Cardiac septum (tissue), 1 donor: ENCODE data around the gene ADCYAP1R1. TPM values are rescaled to one million over a fixed set of nuclear protein-coding genes. Genes with fewer than 3 reads are reported as not detected.
A peak's percentile ranks its signal among the peaks of the same experiment; 100 is the strongest.

Experiments used
- DNase-seq: peaks from one replicate; pipeline ENCODE4 v3.0.0-alpha.2; 2020; ENCODE audit warnings: low spot score
- intact Hi-C: fragments of 100-400 bp; cut with DNase I; formaldehyde crosslinking; loops from one replicate; pipeline ENCODE4 v1.14.0; 2022
- total RNA-seq: library from RNA; stranded (reverse); fragmentation: NEBNext Ultra II Directional; extraction: Animal tissue kit (Norgen Biotek cat#: 25700); gene quantifications from one replicate; pipeline ENCODE4 v1.2.1, GENCODE V29; 2021
- donor health status: DM: no; HTN: no; CAD: no.

ADCYAP1R1 gene
- total RNA-seq, 1 donor from 2014 or later: 1.4 TPM

- DNase-seq: no peak
- intact Hi-C loops: no loop called here
Observed at GRCh38 chr7:31100445-31100844, 48.3 kb downstream of the ADCYAP1R1 start.

- DNase-seq: peak; percentile 49
- intact Hi-C loops: no loop called here
Observed at GRCh38 chr7:31100871-31101270, 48.8 kb downstream of the ADCYAP1R1 start.

DNA sequence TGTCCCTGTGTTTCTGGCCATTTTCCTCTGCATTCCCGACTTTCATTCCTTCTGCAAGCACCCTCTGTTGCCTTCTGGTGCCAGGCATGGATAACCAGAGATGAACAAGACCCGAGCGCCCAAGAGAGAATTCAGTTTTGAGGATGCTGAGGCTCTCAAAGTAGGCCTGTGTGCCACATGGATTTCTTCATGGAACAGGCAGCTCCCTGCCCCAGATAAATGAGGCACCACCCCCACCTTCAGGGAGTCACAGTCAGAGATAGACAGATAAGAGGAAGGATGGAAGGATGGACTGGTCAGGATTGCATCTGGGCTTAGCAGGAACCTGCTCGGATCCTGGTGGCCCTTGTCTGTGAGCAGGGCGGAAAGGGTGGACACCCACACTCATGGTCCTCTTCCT is 49.4 kb downstream of the ADCYAP1R1 start:
- intact Hi-C loops: no loop called here
- no peak for DNase-seq

- intact Hi-C loops: no loop called here
- peak; percentile 60 for DNase-seq
Observed at GRCh38 chr7:31102151-31102972, 50.3 kb downstream of the ADCYAP1R1 start.

- intact Hi-C loops: no loop called here
- DNase-seq: peak; percentile 60
Observed at GRCh38 chr7:31102973-31103850, 51.1 kb downstream of the ADCYAP1R1 start.

GRCh38 chr7:31104361-31105255 is 52.5 kb downstream of the ADCYAP1R1 start:
- peak; percentile 44 for DNase-seq
- intact Hi-C loops: no loop called here

DNA sequence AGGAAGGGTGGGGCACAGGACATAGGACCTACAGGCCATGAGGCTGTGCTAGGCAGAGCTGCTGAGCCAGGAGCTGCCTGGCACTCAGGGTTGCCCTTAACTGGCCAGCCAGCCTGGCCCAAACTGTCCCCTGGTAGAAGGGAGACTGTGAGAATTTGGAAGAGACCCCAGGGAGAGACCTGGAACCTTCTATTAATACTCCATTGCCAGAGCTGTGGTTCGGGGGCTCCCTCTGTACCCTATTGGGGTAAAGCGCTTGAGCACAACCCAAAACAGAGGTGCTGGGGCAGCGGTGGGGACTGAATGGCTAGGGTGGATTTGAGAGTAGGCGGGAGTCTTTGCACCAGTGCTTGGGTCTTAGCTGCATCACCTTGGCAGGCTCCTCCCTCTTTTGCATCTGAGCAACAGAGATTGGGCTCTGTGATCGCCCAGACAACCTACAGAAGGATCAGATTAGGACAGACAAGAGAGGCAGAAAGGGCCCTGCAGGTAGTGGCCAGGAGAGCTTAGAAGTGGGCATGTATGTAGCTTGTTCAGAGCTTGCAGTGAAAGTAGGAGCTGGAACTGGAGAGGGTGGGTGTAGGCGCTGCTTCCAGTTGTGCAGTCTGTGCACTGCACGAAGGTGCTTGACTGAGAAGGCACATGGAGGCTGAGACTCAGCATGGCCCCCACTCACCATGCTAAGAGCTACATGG is 53.3 kb downstream of the ADCYAP1R1 start:
- peak; percentile 10 for DNase-seq
- intact Hi-C loops: no loop called here

GRCh38 chr7:31106303-31107105 is 54.4 kb downstream of the ADCYAP1R1 start:
- intact Hi-C loops: no loop called here
- no peak for DNase-seq

DNA sequence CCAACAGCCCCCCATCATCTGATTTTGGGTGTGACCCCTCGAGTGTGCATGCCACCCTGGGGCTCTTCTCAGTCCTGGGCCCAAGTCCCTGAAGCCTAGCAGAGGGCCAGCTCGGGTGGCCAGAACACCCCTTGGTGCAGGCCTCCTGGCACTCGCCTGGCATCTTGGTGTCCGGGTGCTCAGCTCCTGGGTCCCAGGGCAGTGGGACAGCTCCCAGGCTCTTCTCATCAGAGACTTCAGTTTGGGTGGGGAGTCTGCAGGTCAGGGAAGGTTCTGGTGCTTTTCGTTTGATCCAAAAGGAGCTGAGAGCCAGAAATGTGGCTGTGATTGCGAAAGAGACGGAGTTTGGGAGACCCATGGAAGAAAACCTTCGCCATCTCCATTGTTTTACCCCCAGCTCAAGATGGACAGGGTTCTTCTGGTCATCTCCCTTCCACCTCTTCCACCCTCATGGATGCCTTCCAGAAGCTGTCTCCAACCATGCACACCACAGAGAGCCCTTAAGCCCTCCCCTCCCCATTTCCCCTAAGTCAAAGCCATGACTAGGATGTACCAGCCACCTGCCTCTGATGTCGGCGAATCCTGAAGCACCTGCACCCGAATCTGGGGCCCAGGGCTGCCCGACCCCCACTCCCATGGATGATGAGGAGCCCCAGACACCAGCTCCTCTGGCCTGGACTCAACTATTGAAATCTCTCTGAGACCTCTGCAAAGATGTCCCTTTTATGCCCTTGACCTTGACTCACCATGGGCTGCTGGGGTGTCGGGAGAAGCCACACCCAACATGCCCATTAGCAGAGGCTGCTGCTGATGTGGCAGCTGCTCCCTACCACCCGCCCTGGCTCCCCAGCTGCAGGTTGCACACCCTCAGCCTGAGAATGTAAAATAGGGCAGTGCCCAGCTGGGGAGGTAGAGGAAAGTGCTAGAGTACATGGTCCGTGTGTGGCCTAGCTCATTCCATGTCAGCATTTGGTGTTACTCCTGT is 55.3 kb downstream of the ADCYAP1R1 start:
- intact Hi-C loops: no loop called here
- no peak for DNase-seq

GRCh38 chr7:31108097-31108657 is 56.1 kb downstream of the ADCYAP1R1 start:
- intact Hi-C loops: no loop called here

GRCh38 chr7:31109751-31110150 is 57.6 kb downstream of the ADCYAP1R1 start:
- DNase-seq: no peak

More at GRCh38 chr7:31108097-31108657, 56.1 kb downstream of the ADCYAP1R1 start:
- DNase-seq: no peak

GRCh38 chr7:31110331-31111108 is 58.4 kb downstream of the ADCYAP1R1 start:
- no peak for DNase-seq
- intact Hi-C loops: no loop called here

More at GRCh38 chr7:31109751-31110150, 57.6 kb downstream of the ADCYAP1R1 start:
- intact Hi-C loops: no loop called here

DNA sequence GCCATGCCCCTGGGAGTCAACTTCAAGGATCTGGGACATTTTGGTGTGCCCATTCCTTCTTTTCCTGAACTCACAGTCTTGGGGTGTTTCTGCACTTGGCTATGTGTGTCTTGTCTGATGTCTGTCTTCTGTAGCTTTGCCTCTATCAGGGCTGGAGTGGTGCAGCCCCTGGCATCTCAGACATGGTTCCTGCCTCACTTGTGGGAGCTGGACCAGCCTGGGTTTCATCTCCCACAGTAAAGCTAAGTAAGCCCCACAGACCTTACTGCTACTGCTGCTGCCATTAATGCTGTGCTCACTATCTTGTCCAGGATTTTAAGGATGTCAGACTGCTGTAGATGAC is 59.0 kb downstream of the ADCYAP1R1 start:
- intact Hi-C loops: no loop called here
- no peak for DNase-seq

- intact Hi-C loops: no loop called here
- DNase-seq: no peak
Observed at GRCh38 chr7:31113660-31114059, 61.6 kb downstream of the ADCYAP1R1 start.

DNA sequence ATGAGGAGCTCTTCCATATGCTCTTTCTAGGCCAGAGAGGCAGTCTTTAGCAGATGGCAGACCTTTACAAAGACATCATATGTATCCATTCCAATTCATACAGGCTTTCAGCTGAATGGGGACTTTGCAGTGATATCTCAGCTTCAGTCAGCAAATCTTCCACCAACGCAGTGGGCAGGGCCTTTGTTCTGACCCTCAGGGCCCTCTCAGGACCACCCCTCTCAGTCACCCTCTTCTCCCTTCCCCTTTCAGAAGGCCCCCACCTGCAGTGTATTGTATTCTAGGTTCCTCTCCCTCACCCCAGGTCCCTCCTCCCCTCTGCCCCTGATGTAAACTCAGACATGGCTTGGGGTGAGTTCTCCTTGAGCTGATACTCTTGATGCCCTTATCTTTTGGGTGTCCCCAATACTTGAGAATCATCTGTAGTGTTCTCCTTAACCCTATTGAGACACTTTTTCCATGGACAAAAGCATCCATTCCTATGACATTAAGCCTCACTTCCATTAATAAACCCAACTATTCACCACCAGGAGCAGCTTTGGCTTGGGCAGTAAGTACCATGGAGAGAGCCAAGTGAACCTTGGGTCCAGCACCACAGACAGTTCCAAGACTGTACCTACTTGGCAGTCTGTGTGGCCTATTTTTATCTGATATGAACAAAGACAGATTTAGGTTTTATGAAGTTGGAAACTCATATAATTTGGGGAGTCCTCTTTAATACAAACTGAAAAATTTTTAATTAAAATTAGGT is 62.7 kb downstream of the ADCYAP1R1 start:
- intact Hi-C loops: no loop called here
- no peak for DNase-seq
